H1 (cell line): ENCODE results near the gene GPR171. TPM values are rescaled to one million over a fixed set of nuclear protein-coding genes. Genes with fewer than 3 reads are reported as not detected.

ENCODE experiments used
- CTCF ChIA-PET: fragments of 300-600 bp; sonication (Branson Sonifier 250); formaldehyde crosslinking; loops from one replicate; lab custom pipeline; 2021; ENCODE audit not compliant: partially characterized antibody; lab: Charles Lee
- POLR2A ChIA-PET: fragments of 300-600 bp; sonication (Branson Sonifier 250); formaldehyde crosslinking; loops from one replicate; lab custom pipeline; 2021; ENCODE audit warnings: inconsistent platforms; ENCODE audit not compliant: partially characterized antibody; lab: Charles Lee
- DNase-seq, 2 experiments: peaks; one replicate each; pipeline versions ENCODE4 v3.0.0 to v3.0.0-alpha.2; 2010 to 2022; ENCODE audit warnings: low spot score in 2 of 2, low read depth in 1 of 2, mixed read lengths in 1 of 2
- FAIRE-seq: peaks from 2 replicates; lab custom pipeline; 2011; peaks lifted over from hg19 to GRCh38; lab: Jason Lieb, UNC
- H2AFZ ChIP-seq: 2 replicates; pipeline ENCODE4 v1.8.1; 2012; ENCODE audit warnings: low read length, inconsistent platforms
- H2AK5ac ChIP-seq: 2 replicates; pipeline ENCODE4 v1.6.1; 2013; ENCODE audit warnings: low read depth, low read length
- H2BK120ac ChIP-seq: replicated peaks from 2 replicates; pipeline ENCODE3; 2013; ENCODE audit warnings: low read depth, low read length, inconsistent platforms
- H2BK12ac ChIP-seq: 2 replicates; pipeline ENCODE4 v1.6.1; 2013; ENCODE audit warnings: low read depth, low read length
- H2BK15ac ChIP-seq: 2 replicates; pipeline ENCODE4 v1.6.1; 2013; ENCODE audit warnings: low read length
- H2BK20ac ChIP-seq: 2 replicates; pipeline ENCODE4 v1.6.1; 2013; ENCODE audit warnings: low read length
- H2BK5ac ChIP-seq: 2 replicates; pipeline ENCODE4 v1.6.1; 2013; ENCODE audit warnings: low read depth, low read length
- H3K14ac ChIP-seq: 2 replicates; pipeline ENCODE4 v1.6.1; 2013; ENCODE audit warnings: inconsistent platforms; ENCODE audit not compliant: insufficient read length
- H3K18ac ChIP-seq: 2 replicates; pipeline ENCODE4 v1.6.1; 2013; ENCODE audit warnings: low read length; ENCODE audit errors: extremely low read depth
- H3K23ac ChIP-seq: 2 replicates; pipeline ENCODE4 v1.6.1; 2013; ENCODE audit warnings: inconsistent platforms; ENCODE audit not compliant: insufficient read length
- H3K23me2 ChIP-seq: 2 replicates; pipeline ENCODE4 v1.6.1; 2013; ENCODE audit warnings: low read depth, low read length
- H3K27ac ChIP-seq: 2 replicates; pipeline ENCODE4 v1.6.1; 2011; ENCODE audit warnings: low read depth, low read length, inconsistent platforms
- H3K27me3 ChIP-seq, 4 experiments: replicated peaks in 1 of 4; 1 replicate in 1 of 4; 2 replicates in 3 of 4; pipeline versions ENCODE4 v1.6.1 to v1.8.1; 2011 to 2013; ENCODE audit warnings: low read length in 3 of 4, mild to moderate bottlenecking in 3 of 4, inconsistent platforms in 2 of 4, mixed read lengths in 2 of 4, moderate library complexity in 1 of 4; ENCODE audit not compliant: control insufficient read depth in 3 of 4, insufficient read depth in 3 of 4; ENCODE audit errors: extremely low read depth in 1 of 4
- H3K36me3 ChIP-seq, 4 experiments: 2 replicates each; pipeline versions ENCODE4 v1.6.1 to v1.8.1; 2011 to 2013; ENCODE audit warnings: mild to moderate bottlenecking in 4 of 4, low read length in 3 of 4, moderate library complexity in 2 of 4, control low read depth in 1 of 4, inconsistent platforms in 1 of 4; ENCODE audit not compliant: insufficient read depth in 4 of 4, control insufficient read depth in 2 of 4
- H3K4ac ChIP-seq: replicated peaks from 2 replicates; pipeline ENCODE3; 2013; ENCODE audit warnings: low read length, low read depth, mixed read lengths, inconsistent platforms; ENCODE audit not compliant: insufficient read length
- H3K4me1 ChIP-seq, 4 experiments: replicated peaks in 1 of 4; 1 replicate in 1 of 4; 2 replicates in 3 of 4; pipeline versions ENCODE4 v1.6.1 to v1.8.1; 2011 to 2013; ENCODE audit warnings: low read length in 3 of 4, inconsistent platforms in 2 of 4, mixed read lengths in 1 of 4; ENCODE audit not compliant: insufficient read depth in 4 of 4, control insufficient read depth in 3 of 4
- H3K4me2 ChIP-seq, 2 experiments: 2 replicates each; pipeline versions ENCODE4 v1.6.1 to v1.8.1; 2011 to 2013; ENCODE audit warnings: low read depth in 2 of 2, low read length in 2 of 2, control low read depth in 1 of 2, inconsistent platforms in 1 of 2, mild to moderate bottlenecking in 1 of 2; ENCODE audit not compliant: insufficient read depth in 1 of 2
- H3K4me3 ChIP-seq, 4 experiments: fragments of 200-600, 300-600 bp in 1 of 4; sonication (generic), shearing (Covaris generic), sonication (Bioruptor Twin) in 1 of 4; 2 replicates each; pipeline versions ENCODE4 v1.5.1 to v1.8.1; 2011 to 2016; ENCODE audit warnings: low read length in 4 of 4, low read depth in 3 of 4, control low read depth in 2 of 4, inconsistent platforms in 2 of 4, mild to moderate bottlenecking in 2 of 4, mixed read lengths in 1 of 4, moderate library complexity in 1 of 4; ENCODE audit not compliant: insufficient read depth in 2 of 4; ENCODE audit errors: extremely low read depth in 1 of 4
- H3K56ac ChIP-seq: replicated peaks from 2 replicates; pipeline ENCODE3; 2013; ENCODE audit warnings: low read depth, mild to moderate bottlenecking, mixed read lengths, low read length, inconsistent platforms; ENCODE audit not compliant: insufficient read length
- H3K79me1 ChIP-seq: 2 replicates; pipeline ENCODE4 v1.6.1; 2013; ENCODE audit warnings: low read depth, low read length, control low read depth
- H3K79me2 ChIP-seq, 2 experiments: 2 replicates each; pipeline versions ENCODE4 v1.6.1 to v1.8.1; 2012 to 2013; ENCODE audit warnings: low read length in 2 of 2, mild to moderate bottlenecking in 2 of 2, inconsistent platforms in 1 of 2; ENCODE audit not compliant: insufficient read depth in 2 of 2, control insufficient read depth in 1 of 2
- H3K9ac ChIP-seq, 4 experiments: replicated peaks in 1 of 4; 1 replicate in 1 of 4; 2 replicates in 3 of 4; pipeline versions ENCODE4 v1.6.1 to v1.8.1; 2011 to 2013; ENCODE audit warnings: low read depth in 3 of 4, low read length in 3 of 4, control low read depth in 2 of 4, mild to moderate bottlenecking in 2 of 4, moderate library complexity in 2 of 4, inconsistent platforms in 1 of 4; ENCODE audit errors: extremely low read depth in 1 of 4
- H3K9me3 ChIP-seq, 2 experiments: 2 replicates each; pipeline versions ENCODE4 v1.6.1 to v1.8.1; 2012 to 2013; ENCODE audit warnings: mild to moderate bottlenecking in 2 of 2, moderate library complexity in 2 of 2, control low read depth in 1 of 2, inconsistent platforms in 1 of 2, low read depth in 1 of 2, low read length in 1 of 2, mixed read lengths in 1 of 2; ENCODE audit not compliant: insufficient read depth in 2 of 2
- H4K20me1 ChIP-seq, 2 experiments: replicated peaks in 1 of 2; 2 replicates each; pipeline versions ENCODE3 to v1.8.1; 2011 to 2013; ENCODE audit warnings: inconsistent platforms in 2 of 2, low read length in 2 of 2, mild to moderate bottlenecking in 1 of 2; ENCODE audit not compliant: insufficient read depth in 2 of 2, control insufficient read depth in 1 of 2
- H4K5ac ChIP-seq: 2 replicates; pipeline ENCODE4 v1.6.1; 2013; ENCODE audit warnings: low read length, low read depth, mixed read lengths, inconsistent platforms; ENCODE audit not compliant: insufficient read length
- H4K8ac ChIP-seq: 2 replicates; pipeline ENCODE4 v1.8.0; 2013; ENCODE audit warnings: mild to moderate bottlenecking, moderate library complexity, low read length, inconsistent platforms; ENCODE audit not compliant: insufficient read depth; ENCODE audit errors: extremely low read depth
- H4K91ac ChIP-seq: replicated peaks from 2 replicates; pipeline ENCODE3; 2013; ENCODE audit warnings: low read length, mixed read lengths, inconsistent platforms; ENCODE audit not compliant: insufficient read length
- BACH1 ChIP-seq: IDR thresholded peaks from 2 replicates; pipeline ENCODE4 v1.6.1; 2012; ENCODE audit warnings: low read length, improper control_type of control experiment
- GTF2F1 ChIP-seq: IDR thresholded peaks from 2 replicates; pipeline ENCODE4 v1.6.1; 2012; ENCODE audit warnings: low read depth, low read length, improper control_type of control experiment, borderline replicate concordance
- KDM5A ChIP-seq: fragments of 200-600 bp; IDR thresholded peaks from 2 replicates; pipeline ENCODE4 v1.7.1; 2012; ENCODE audit warnings: mild to moderate bottlenecking, low read length, inconsistent platforms, mixed read lengths
- MAX ChIP-seq: IDR thresholded peaks from 2 replicates; pipeline ENCODE4 v1.6.1; 2012; ENCODE audit warnings: inconsistent platforms
- NANOG ChIP-seq: IDR thresholded peaks from 2 replicates; pipeline ENCODE4 v1.6.1; 2011; ENCODE audit warnings: low read length, low read depth, mild to moderate bottlenecking, inconsistent platforms; ENCODE audit not compliant: insufficient read depth, poor library complexity, severe bottlenecking
- RAD21 ChIP-seq, 2 experiments: IDR thresholded peaks in 1 of 2; conservative IDR thresholded peaks in 1 of 2; 2 replicates each; pipeline ENCODE4 v1.6.1; 2011; ENCODE audit warnings: low read depth in 2 of 2, low read length in 2 of 2, improper control_type of control experiment in 1 of 2, inconsistent platforms in 1 of 2, mild to moderate bottlenecking in 1 of 2, moderate library complexity in 1 of 2
- USF2 ChIP-seq: IDR thresholded peaks from 2 replicates; pipeline ENCODE4 v1.6.1; 2011; ENCODE audit warnings: low read length, improper control_type of control experiment
- YY1 ChIP-seq: IDR thresholded peaks from 2 replicates; pipeline ENCODE4 v1.6.1; 2011; ENCODE audit warnings: low read depth, mild to moderate bottlenecking, low read length
- WGBS, 2 experiments: shearing (Covaris generic) in 1 of 2; methylation state at CpG; one replicate each; pipeline versions ENCODE4 v1.1.6 to v1.1.7; 2013 to 2015; ENCODE audit warnings: low lambda C conversion rate in 2 of 2, mixed read lengths in 2 of 2, inconsistent platforms in 1 of 2, low coverage in 1 of 2, missing lambda C conversion rate in 1 of 2; ENCODE audit not compliant: insufficient replicate concordance in 2 of 2, insufficient coverage in 1 of 2, insufficient read length in 1 of 2; ENCODE audit errors: extremely low coverage in 1 of 2, missing lambda C conversion rate in 1 of 2; 5-methylcytosine and 5-hydroxymethylcytosine counted together
- polyA plus RNA-seq, 7 experiments: library from polyadenylated mRNA; depleted of rRNA in 3 of 7; stranded (reverse) in 5 of 7; unstranded in 2 of 7; fragments of >200 nt in 5 of 7; fragments of 200-250 nt in 2 of 7; gene quantifications; 1 replicate in 5 of 7; 2 replicates in 1 of 7; 4 replicates in 1 of 7; pipeline versions ENCODE4 v1.2.1 to v1.2.3, GENCODE V29; 2011 to 2013; ENCODE audit warnings: missing spikeins in 2 of 7, mixed read lengths in 2 of 7
- total RNA-seq: library from RNA; stranded (reverse); fragmentation: NEBNext Ultra II Directional; extraction: Animal tissue kit (Norgen Biotek cat#: 25700); gene quantifications from 2 replicates; pipeline ENCODE4 v1.2.1, GENCODE V29; 2021

Gene GPR171
- total and polyA plus RNA-seq, 2 of the 8 experiments (the other 6 are each of a cell fraction or from before 2014, with no cell fraction given) = not detected

GRCh38 chr3:151156618-151157216 is 46.3 kb downstream of the GPR171 start:
- Histone ChIP-seq H3K56ac (no peak overlapping the region), H3K18ac (no peak overlapping the region), H2BK12ac (no peak overlapping the region), H2BK5ac (no peak overlapping the region), H4K20me1 (no peaks in the 10 kb centered on the region), H4K8ac (no peak overlapping the region), H2BK120ac (no peak overlapping the region), H3K9ac (no peak overlapping the region), H2AK5ac (no peak overlapping the region), H2BK20ac (no peak overlapping the region), H2AFZ (no peak overlapping the region), H3K9me3 (no peaks in the 10 kb centered on the region), H3K79me2 (no peaks in the 10 kb centered on the region), H3K23ac (no peak overlapping the region), H3K4me2 (no peak overlapping the region), H2BK15ac (no peak overlapping the region), H4K5ac (no peak overlapping the region), H3K27ac (no peak overlapping the region), H3K4ac (no peak overlapping the region), H3K4me3 (no peak overlapping the region), H3K4me1 (peaks cover 0 to 5% (median 3%) of the 10 kb centered on the region in 4 experiments; a peak in 4 of 7 replicates), H3K36me3 (peaks cover 0 to 15% (median 0%) of the 10 kb centered on the region in 4 experiments; a peak in 2 of 8 replicates), H3K79me1 (no peaks in the 10 kb centered on the region), H3K27me3 (no peaks in the 10 kb centered on the region), H4K91ac (no peak overlapping the region), H3K14ac (no peak overlapping the region), H3K23me2 (no peaks in the 10 kb centered on the region)
- WGBS, 2 experiments = 38 to 100% methylated on average over 1 to 3 of the region's 3 CpGs
- FAIRE-seq (peak; percentile 95), DNase-seq (no peak)
- CTCF ChIA-PET = interaction anchor here (0.6 to 2.1 kb wide), 26 partner anchors 8 to 525 kb away, joined by 3 to 20 read pairs (median 4); partner anchors contain the start of gene SIAH2
- POLR2A ChIA-PET = no interaction called here
- TF ChIP-seq YY1 = no peak
- peak; percentile 41; the same call in 1 of the 2 replicates for TF ChIP-seq BACH1
- TF ChIP-seq GTF2F1 = no peak
- no peak for TF ChIP-seq NANOG
- TF ChIP-seq RAD21 (IDR thresholded peaks at IDR 0.05 in 1 of 2, conservative IDR thresholded peaks at IDR 0.05 in 1 of 2; ENCODE audit: low read depth in 2 of 2, low read length in 2 of 2) = peak; percentile 22 to 31
- TF ChIP-seq MAX = no peak
- no peak for TF ChIP-seq KDM5A
- TF ChIP-seq USF2 = no peak
